Caco-2 (cell line): Measurements from ENCODE around the gene VSTM2L. TPM values are rescaled to one million over a fixed set of nuclear protein-coding genes. Genes with fewer than 3 reads are reported as not detected.
"Not testable (repeated sequence)": the region's sequence is repeated elsewhere in the genome, so short reads cannot be mapped to it uniquely, and the experiment has no call there.

Experiments
- BruUV-seq: library from RNA; stranded (reverse); fragments of 400-500 nt; replicated peaks from 2 replicates; lab custom pipeline; 2021; lab: Mats Ljungman, UMichigan
- CTCF ChIA-PET: fragments of 300-600 bp; sonication (Branson Sonifier 250); formaldehyde crosslinking; loops from one replicate; lab custom pipeline; 2022; ENCODE audit warnings: antibody characterized with exemption; lab: Charles Lee
- POLR2A ChIA-PET: fragments of 300-600 bp; sonication (Branson Sonifier 250); formaldehyde crosslinking; loops from one replicate; lab custom pipeline; 2022; ENCODE audit warnings: antibody characterized with exemption; lab: Charles Lee
- DNase-seq, 2 experiments: peaks; one replicate each; pipeline versions ENCODE4 v3.0.0 to v3.0.0-alpha.2; 2020 to 2022
- H3K27me3 ChIP-seq: replicated peaks from 2 replicates; pipeline ENCODE4 v1.6.0; 2011; ENCODE audit warnings: low read length; ENCODE audit not compliant: control insufficient read depth, insufficient read depth
- H3K36me3 ChIP-seq: 2 replicates; pipeline ENCODE4 v1.5.1; 2011; ENCODE audit warnings: low read length; ENCODE audit not compliant: control insufficient read depth, insufficient read depth
- H3K4me1 ChIP-seq: fragments of 250-450 bp; sonication (Bioruptor Pico); 2 replicates; pipeline ENCODE4 v1.5.1; 2020; ENCODE audit warnings: mild to moderate bottlenecking
- H3K4me3 ChIP-seq: 2 replicates; pipeline ENCODE4 v1.5.1; 2011; ENCODE audit warnings: low read depth, mild to moderate bottlenecking, control low read depth, low read length
- H3K9me3 ChIP-seq: fragments of 250-450 bp; sonication (Bioruptor Pico); 2 replicates; pipeline ENCODE4 v1.5.1; 2020; ENCODE audit warnings: mild to moderate bottlenecking, moderate library complexity
- H3K27ac Mint-ChIP-seq: one replicate; pipeline ENCODE4 v1.8.0; 2022; ENCODE audit warnings: mixed read lengths; ENCODE audit not compliant: unreplicated experiment
- H3K27me3 Mint-ChIP-seq: one replicate; pipeline ENCODE4 v1.8.0; 2022; ENCODE audit warnings: mixed read lengths; ENCODE audit not compliant: insufficient read depth, unreplicated experiment
- H3K36me3 Mint-ChIP-seq: one replicate; pipeline ENCODE4 v1.8.0; 2022; ENCODE audit warnings: mild to moderate bottlenecking, mixed read lengths; ENCODE audit not compliant: insufficient read depth, unreplicated experiment
- H3K4me1 Mint-ChIP-seq: one replicate; pipeline ENCODE4 v1.8.0; 2022; ENCODE audit warnings: low read depth, mixed read lengths; ENCODE audit not compliant: unreplicated experiment
- H3K4me3 Mint-ChIP-seq: one replicate; pipeline ENCODE4 v1.8.0; 2022; ENCODE audit warnings: mild to moderate bottlenecking, moderate library complexity, mixed read lengths; ENCODE audit not compliant: unreplicated experiment
- H3K9me3 Mint-ChIP-seq: one replicate; pipeline ENCODE4 v1.8.0; 2022; ENCODE audit warnings: mixed read lengths; ENCODE audit not compliant: unreplicated experiment
- intact Hi-C: fragments of 100-400 bp; cut with micrococcal nuclease; formaldehyde crosslinking; loops from one replicate; pipeline ENCODE4 v1.10.0; 2022; ENCODE audit not compliant: unreplicated experiment
- total RNA-seq: library from RNA; stranded (reverse); gene quantifications from 2 replicates; pipeline ENCODE4 v1.2.3, GENCODE V29; 2022
- TF ChIP-seq, protein P1 (sequence below), 2 experiments: fragments of 200-600 bp in 1 of 2; IDR thresholded peaks; 1 replicate in 1 of 2; 2 replicates in 1 of 2; pipeline versions ENCODE4 v1.5.1 to v1.8.0; 2011 to 2022; ENCODE audit warnings: antibody characterized with exemption in 1 of 2, control low read depth in 1 of 2, inconsistent platforms in 1 of 2, low read depth in 1 of 2, low read length in 1 of 2, mild to moderate bottlenecking in 1 of 2, moderate library complexity in 1 of 2; ENCODE audit not compliant: insufficient read depth in 1 of 2, severe bottlenecking in 1 of 2, unreplicated experiment in 1 of 2

VSTM2L gene
- total RNA-seq, 1 experiment from 2014 or later, result not detected

DNA sequence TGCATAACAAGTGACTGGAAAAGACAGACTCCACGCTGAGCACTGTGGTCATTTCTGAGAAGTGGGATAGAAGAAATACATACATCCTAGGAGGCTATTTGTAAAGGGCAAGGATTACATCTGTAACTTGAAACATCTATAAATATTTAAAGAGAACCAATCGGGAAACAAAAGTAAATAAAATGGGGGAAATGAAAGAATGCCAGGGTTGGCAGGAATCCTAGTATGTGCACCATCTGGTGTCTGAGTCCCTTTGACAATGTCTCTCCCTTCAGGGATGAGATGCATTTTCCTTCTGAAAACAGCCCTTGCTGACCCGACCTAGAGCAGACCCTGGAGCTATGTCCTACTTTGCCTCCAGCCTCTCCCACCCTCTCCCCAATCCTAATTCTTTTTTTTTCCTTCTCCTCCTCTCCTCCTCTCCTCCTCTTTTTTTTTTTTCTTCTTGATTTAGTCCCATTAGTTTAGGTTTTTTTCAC is 53.2 kb downstream of the VSTM2L start:
- Histone ChIP-seq H3K36me3 (no peaks in the 10 kb centered on the region), H3K4me3 (no peak overlapping the region), H3K4me1 (no peaks in the 10 kb centered on the region), H3K9me3 (0 out of 2 replicates have a peak, but pooled peaks cover 5% of the 10 kb centered on the region), H3K27me3 (no peaks in the 10 kb centered on the region; the same call in 1 of the 2 replicates)
- TF ChIP-seq, protein P1, sequence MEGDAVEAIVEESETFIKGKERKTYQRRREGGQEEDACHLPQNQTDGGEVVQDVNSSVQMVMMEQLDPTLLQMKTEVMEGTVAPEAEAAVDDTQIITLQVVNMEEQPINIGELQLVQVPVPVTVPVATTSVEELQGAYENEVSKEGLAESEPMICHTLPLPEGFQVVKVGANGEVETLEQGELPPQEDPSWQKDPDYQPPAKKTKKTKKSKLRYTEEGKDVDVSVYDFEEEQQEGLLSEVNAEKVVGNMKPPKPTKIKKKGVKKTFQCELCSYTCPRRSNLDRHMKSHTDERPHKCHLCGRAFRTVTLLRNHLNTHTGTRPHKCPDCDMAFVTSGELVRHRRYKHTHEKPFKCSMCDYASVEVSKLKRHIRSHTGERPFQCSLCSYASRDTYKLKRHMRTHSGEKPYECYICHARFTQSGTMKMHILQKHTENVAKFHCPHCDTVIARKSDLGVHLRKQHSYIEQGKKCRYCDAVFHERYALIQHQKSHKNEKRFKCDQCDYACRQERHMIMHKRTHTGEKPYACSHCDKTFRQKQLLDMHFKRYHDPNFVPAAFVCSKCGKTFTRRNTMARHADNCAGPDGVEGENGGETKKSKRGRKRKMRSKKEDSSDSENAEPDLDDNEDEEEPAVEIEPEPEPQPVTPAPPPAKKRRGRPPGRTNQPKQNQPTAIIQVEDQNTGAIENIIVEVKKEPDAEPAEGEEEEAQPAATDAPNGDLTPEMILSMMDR (IDR thresholded peaks at IDR 0.05; ENCODE audit: insufficient read depth in 1 of 2, low read depth in 1 of 2, low read length in 1 of 2, severe bottlenecking in 1 of 2, unreplicated experiment in 1 of 2), result no peak
- H3K4me1 Mint-ChIP-seq, result no peaks in the 10 kb centered on the region
- intact Hi-C loops, result no loop called here
- DNase-seq, result peak in 1 of 2 experiments; percentile 14
- ChIA-PET CTCF (no interaction called here), POLR2A (no interaction called here)
- no TSS peak for BruUV-seq
- H3K27me3 Mint-ChIP-seq, result peaks cover 14% of the 10 kb centered on the region
- H3K4me3 Mint-ChIP-seq, result no peak overlapping the region
- H3K36me3 Mint-ChIP-seq, result no peaks in the 10 kb centered on the region
- no peaks in the 10 kb centered on the region for H3K9me3 Mint-ChIP-seq
- H3K27ac Mint-ChIP-seq, result no peak overlapping the region

DNA sequence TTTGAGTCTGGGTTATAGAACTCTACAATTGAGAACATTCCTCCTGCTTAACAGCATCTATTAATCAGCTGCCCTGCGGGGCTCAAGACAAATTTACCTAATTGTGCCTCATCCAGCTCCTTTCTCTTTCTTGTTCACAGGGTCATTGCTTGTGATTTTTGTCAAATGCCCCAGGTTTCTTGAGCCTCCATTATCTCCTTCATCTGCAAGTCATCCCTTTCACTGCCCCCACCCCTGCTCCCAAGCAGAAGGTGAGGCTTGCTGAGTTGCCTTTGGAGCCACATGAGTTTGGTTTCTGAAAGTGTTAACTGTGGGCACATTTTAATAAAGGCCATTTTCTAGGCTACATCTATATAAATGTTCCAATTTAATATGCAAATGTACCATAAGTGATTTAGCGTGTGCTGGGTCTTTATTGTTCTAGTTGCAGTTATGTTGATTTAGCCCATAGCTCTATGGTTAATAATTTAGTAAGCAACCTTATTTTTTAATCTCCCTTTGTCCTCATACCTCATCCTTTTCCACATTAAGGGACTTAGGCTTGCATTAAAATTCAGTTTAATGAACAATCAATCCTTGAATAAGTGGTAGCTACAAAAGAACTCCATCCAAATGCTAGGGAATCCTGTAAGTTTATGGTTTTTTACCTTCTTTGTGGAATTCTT is 56.1 kb downstream of the VSTM2L start:
- Mint-ChIP-seq H3K4me3 (no peak overlapping the region), H3K36me3 (no peaks in the 10 kb centered on the region), H3K27ac (no peak overlapping the region), H3K9me3 (no peaks in the 10 kb centered on the region), H3K27me3 (peaks cover 20% of the 10 kb centered on the region), H3K4me1 (no peaks in the 10 kb centered on the region)
- intact Hi-C loops, result no loop called here
- no TSS peak for BruUV-seq
- H3K36me3 ChIP-seq, result no peaks in the 10 kb centered on the region
- no peaks in the 10 kb centered on the region for H3K9me3 ChIP-seq
- ChIA-PET CTCF (interaction anchor here (0.6 kb wide), 1 partner anchor 34 kb away, joined by 4 read pairs; no protein-coding TSS in a partner anchor), POLR2A (interaction anchor here (0.5 to 0.7 kb wide), 2 partner anchors 22 to 1111 kb away, joined by 3 read pairs; no protein-coding TSS in a partner anchor)
- no peaks in the 10 kb centered on the region; the same call in 1 of the 2 replicates for H3K27me3 ChIP-seq
- TF ChIP-seq, protein P1 (IDR thresholded peaks at IDR 0.05; ENCODE audit: insufficient read depth in 1 of 2, low read depth in 1 of 2, low read length in 1 of 2, severe bottlenecking in 1 of 2, unreplicated experiment in 1 of 2), result no peak
- no peak overlapping the region for H3K4me3 ChIP-seq
- peak in 1 of 2 experiments; percentile 26 for DNase-seq
- H3K4me1 ChIP-seq, result no peaks in the 10 kb centered on the region

DNA sequence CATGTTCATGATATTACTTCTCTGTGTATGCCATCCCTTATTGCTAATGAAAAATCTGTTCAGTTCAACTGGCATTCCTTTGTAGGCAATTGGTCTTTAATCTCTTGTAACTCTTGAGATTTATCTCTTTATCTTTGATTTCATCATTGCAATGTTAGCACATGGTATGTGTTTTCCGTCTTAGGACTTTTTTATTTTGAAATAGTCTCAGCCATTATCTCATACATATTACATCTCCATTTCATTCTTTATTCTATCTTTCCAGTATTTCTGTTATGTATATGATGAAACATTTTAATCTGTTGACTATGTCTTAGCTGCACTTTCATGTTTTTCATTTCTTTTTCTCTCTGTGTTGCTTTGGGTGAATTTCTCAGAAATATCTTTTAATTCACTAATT is 58.1 kb downstream of the VSTM2L start:
- no peak overlapping the region for H3K4me3 ChIP-seq
- no TSS peak for BruUV-seq
- no peak overlapping the region for H3K27ac Mint-ChIP-seq
- H3K27me3 Mint-ChIP-seq, result peaks cover 29% of the 10 kb centered on the region
- intact Hi-C loops, result no loop called here
- H3K4me1 ChIP-seq, result no peaks in the 10 kb centered on the region
- no peaks in the 10 kb centered on the region for H3K36me3 Mint-ChIP-seq
- ChIA-PET POLR2A (interaction anchor here (0.7 kb wide), 1 partner anchor 1500 kb away, joined by 5 read pairs; no protein-coding TSS in a partner anchor), CTCF (no interaction called here)
- DNase-seq, result no peak
- no peaks in the 10 kb centered on the region; the same call in 1 of the 2 replicates for H3K9me3 ChIP-seq
- no peaks in the 10 kb centered on the region; the same call in none of the 2 replicates for H3K27me3 ChIP-seq
- no peak overlapping the region for H3K4me3 Mint-ChIP-seq
- H3K4me1 Mint-ChIP-seq, result no peaks in the 10 kb centered on the region
- TF ChIP-seq, protein P1 (IDR thresholded peaks at IDR 0.05; ENCODE audit: insufficient read depth in 1 of 2, low read depth in 1 of 2, low read length in 1 of 2, severe bottlenecking in 1 of 2, unreplicated experiment in 1 of 2), result no peak
- peaks cover 3% of the 10 kb centered on the region for H3K9me3 Mint-ChIP-seq
- no peaks in the 10 kb centered on the region for H3K36me3 ChIP-seq

DNA sequence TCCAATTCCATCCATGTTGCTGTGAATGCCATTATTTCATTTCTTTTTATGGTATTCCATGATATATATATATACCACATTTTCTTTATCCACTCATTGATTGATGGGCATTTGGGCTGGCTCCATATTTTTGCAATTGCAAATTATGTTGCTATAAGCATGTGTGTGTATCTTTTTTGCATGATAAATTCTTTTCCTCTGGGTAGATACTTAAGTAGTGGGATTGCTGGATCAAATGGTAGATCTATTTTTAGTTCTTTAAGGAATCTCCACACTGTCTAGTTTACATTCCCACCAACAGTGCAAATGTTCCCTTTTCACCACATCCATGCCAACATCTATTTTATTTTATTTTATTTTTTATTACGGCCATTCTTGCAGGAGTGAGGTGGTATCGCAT is 60.6 kb downstream of the VSTM2L start:
- CTCF ChIA-PET, H3K4me1 ChIP-seq, H3K36me3 Mint-ChIP-seq, BruUV-seq, DNase-seq, intact Hi-C loops, H3K4me3 ChIP-seq, H3K4me3 Mint-ChIP-seq, H3K27me3 ChIP-seq, H3K27ac Mint-ChIP-seq, H3K36me3 ChIP-seq, H3K4me1 Mint-ChIP-seq, POLR2A ChIA-PET: not testable (repeated sequence)
- Mint-ChIP-seq H3K9me3 (peaks cover 10% of the 10 kb centered on the region), H3K27me3 (peaks cover 26% of the 10 kb centered on the region)
- H3K9me3 ChIP-seq, result peaks cover 11% of the 10 kb centered on the region
